Testis (tissue), 3 donors: ENCODE data around the gene RGL3. TPM values are rescaled to one million over a fixed set of nuclear protein-coding genes. Genes with fewer than 3 reads are reported as not detected.

Source experiments
- DNase-seq: peaks from one replicate; pipeline ENCODE4 v3.0.0-alpha.2; 2019
- H3K27ac ChIP-seq, 2 donors: fragments of 200-600 bp; sonication (generic); one replicate each; pipeline ENCODE4 v1.5.1; 2019
- H3K27me3 ChIP-seq: fragments of 200-600 bp; sonication (generic); one replicate; pipeline ENCODE4 v1.5.1; 2019
- H3K36me3 ChIP-seq: fragments of 200-600 bp; sonication (generic); one replicate; pipeline ENCODE4 v1.5.1; 2017; ENCODE audit warnings: low read depth; ENCODE audit errors: missing control alignments
- H3K4me1 ChIP-seq: fragments of 200-600 bp; sonication (generic); one replicate; pipeline ENCODE4 v1.5.1; 2019
- H3K4me3 ChIP-seq, 2 donors: fragments of 200-600 bp; sonication (generic); one replicate each; pipeline ENCODE4 v1.5.1; 2017 to 2019
- H3K9me3 ChIP-seq: fragments of 200-600 bp; sonication (generic); one replicate; pipeline ENCODE4 v1.5.1; 2017
- POLR2A ChIP-seq: fragments of 450-650 bp; IDR thresholded peaks from one replicate; pipeline ENCODE4 v1.6.1; 2017; ENCODE audit warnings: antibody characterized with exemption, mild to moderate bottlenecking, moderate library complexity
- WGBS, 2 donors: methylation state at CpG; one replicate each; pipeline ENCODE4 v1.1.5; 2018; 5-methylcytosine and 5-hydroxymethylcytosine counted together
- intact Hi-C: fragments of 100-400 bp; cut with DNase I; formaldehyde crosslinking; loops from one replicate; pipeline ENCODE4 v1.15.1; 2023; ENCODE audit warnings: low total_unique reads
- polyA plus RNA-seq: library from polyadenylated mRNA; stranded (reverse); fragments of 350-450 nt; fragmentation: Illumina TruSeq; extraction: RNeasy Lipid Tissue Mini Kit (QIAGEN cat#74804); gene quantifications from one replicate; pipeline ENCODE4 v1.2.3, GENCODE V29; 2014; ENCODE audit warnings: low read depth, low replicate concordance; ENCODE audit not compliant: insufficient read depth
- total RNA-seq, 2 donors: library from RNA; depleted of rRNA; stranded (reverse); fragments of >200 nt; gene quantifications; one replicate each; pipeline ENCODE4 v1.2.3, GENCODE V29; 2016
- TF ChIP-seq, protein P1 (sequence below), 3 experiments: fragments of 450-650 bp in 2 of 3; fragments of 200-600 bp in 1 of 3; sonication (generic) in 1 of 3; IDR thresholded peaks; one replicate each; pipeline ENCODE4 v1.5.1; 2016 to 2019; ENCODE audit warnings: antibody characterized with exemption in 3 of 3, mild to moderate bottlenecking in 2 of 3, moderate library complexity in 1 of 3

Gene RGL3
- total and polyA plus RNA-seq, 3 donors from 2014 or later = 3.1 to 5.5 (median 3.6) TPM

DNA sequence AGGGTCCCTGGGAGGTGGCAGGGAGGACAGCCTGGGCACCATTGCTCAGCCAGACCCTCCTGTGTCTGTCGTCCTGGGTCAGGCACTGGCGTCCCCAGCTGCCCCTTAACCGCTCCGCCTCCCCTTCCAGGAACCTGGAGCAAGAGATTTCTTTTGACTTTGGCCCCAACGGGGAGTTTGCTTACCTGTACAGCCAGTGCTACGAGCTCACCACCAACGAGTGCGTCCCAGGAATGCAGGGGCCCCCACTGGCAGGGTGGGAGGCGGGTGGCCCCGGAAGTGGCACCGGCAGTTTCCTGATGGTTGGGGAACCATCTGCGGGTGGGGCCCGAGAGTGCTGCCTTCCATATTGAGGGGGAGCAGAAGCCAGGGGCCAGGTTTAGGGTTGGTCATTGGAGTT, 29.3 kb upstream of the RGL3 start:
- WGBS, 2 donors = 79 to 89% methylated on average over 8 to 13 of the region's 13 CpGs
- Histone ChIP-seq H3K27ac (no peak overlapping the region), H3K4me3 (no peak overlapping the region), H3K36me3 (no peaks in the 10 kb centered on the region), H3K4me1 (no peaks in the 10 kb centered on the region), H3K9me3 (no peaks in the 10 kb centered on the region), H3K27me3 (no peaks in the 10 kb centered on the region)
- no peak for DNase-seq
- TF ChIP-seq, protein P1, sequence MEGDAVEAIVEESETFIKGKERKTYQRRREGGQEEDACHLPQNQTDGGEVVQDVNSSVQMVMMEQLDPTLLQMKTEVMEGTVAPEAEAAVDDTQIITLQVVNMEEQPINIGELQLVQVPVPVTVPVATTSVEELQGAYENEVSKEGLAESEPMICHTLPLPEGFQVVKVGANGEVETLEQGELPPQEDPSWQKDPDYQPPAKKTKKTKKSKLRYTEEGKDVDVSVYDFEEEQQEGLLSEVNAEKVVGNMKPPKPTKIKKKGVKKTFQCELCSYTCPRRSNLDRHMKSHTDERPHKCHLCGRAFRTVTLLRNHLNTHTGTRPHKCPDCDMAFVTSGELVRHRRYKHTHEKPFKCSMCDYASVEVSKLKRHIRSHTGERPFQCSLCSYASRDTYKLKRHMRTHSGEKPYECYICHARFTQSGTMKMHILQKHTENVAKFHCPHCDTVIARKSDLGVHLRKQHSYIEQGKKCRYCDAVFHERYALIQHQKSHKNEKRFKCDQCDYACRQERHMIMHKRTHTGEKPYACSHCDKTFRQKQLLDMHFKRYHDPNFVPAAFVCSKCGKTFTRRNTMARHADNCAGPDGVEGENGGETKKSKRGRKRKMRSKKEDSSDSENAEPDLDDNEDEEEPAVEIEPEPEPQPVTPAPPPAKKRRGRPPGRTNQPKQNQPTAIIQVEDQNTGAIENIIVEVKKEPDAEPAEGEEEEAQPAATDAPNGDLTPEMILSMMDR (IDR thresholded peaks at IDR 0.05) = no peak
- no peak for TF ChIP-seq POLR2A
- intact Hi-C loops = loop anchor here (10.0 kb wide), 1 partner anchor 154 kb away; the partner anchor contains the start of gene TSPAN16

DNA sequence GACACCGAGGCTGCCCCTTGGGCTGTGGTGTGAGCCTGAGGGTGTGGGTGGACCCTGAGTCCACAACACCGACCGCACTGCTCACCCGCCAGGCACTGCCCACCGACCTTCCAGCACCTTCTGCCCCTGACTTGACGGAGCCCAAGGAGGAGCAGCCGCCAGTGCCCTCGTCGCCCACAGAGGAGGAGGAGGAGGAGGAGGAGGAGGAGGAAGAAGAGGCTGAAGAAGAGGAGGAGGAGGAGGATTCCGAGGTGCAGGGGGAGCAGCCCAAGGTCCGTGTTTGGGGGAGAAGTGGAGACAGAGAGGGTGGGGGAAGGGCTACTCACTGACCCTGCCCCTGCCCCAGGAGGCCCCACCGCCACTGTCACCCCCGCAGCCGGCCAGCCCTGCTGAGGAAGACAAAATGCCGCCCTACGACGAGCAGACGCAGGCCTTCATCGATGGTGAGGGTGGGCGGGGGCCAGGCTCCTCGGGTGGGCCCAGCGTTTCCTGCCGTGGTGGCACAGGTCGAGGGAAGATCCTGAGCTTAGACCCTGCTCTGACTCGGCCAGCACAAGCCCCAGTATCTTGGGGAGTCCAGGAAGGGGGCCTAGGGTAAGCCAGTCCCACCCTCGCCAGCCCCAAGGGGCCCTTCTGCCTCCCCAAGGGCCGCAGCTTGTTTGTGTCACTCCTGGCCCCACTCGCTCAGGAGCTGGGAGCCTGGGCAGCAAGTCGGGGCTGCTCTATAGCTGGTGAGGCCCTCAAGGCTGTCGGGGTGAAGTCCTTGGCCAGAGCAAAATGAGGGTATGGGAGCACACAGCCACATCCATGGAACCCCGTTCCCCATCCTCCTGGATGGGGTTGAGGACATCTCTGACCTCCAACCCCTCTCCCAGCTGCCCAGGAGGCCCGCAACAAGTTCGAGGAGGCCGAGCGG, 28.5 kb upstream of the RGL3 start:
- intact Hi-C loops = loop anchor here (10.0 kb wide), 1 partner anchor 153 kb away; the partner anchor contains the start of gene TSPAN16
- no peak for TF ChIP-seq POLR2A
- TF ChIP-seq, protein P1 (IDR thresholded peaks at IDR 0.05) = no peak
- 82 to 89% methylated on average over 26 to 33 of the region's 35 CpGs for WGBS, 2 donors

DNA sequence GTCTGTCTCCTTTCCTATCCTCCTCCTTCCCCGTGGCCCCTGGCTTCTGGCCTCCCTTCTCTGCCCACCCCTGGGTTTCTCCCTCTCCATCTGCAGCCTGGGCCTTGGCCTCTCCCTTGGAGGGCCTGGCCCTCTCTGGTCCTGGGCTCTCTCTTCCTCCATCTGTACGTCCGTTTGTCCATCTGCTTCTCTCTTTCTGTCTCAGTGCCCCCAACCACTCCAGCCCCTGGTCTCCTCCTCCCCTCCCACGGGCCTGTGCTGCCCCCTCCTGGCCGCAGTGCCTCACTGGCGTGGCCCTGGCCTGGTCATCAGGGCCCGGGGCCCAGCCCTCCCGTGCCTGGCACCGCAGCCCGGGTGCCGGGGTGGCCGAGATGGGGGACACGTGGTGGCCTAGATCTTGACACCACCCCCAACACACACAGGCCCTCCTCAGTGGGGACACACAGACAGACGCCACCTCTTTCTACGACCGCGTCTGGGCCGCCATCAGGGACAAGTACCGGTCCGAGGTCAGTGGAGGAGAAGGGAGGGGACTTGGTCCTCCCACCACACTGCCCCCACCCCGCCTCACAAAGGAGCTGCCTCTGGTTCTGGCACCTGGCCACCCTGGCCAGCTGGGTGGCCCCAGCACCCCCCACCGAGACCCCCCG, 27.7 kb upstream of the RGL3 start:
- WGBS, 2 donors = 69% methylated on average over 14 to 18 of the region's 23 CpGs
- intact Hi-C loops = loop anchor here (10.0 kb wide), 1 partner anchor 152 kb away; the partner anchor contains the start of gene TSPAN16
- Histone ChIP-seq H3K27ac (no peak overlapping the region), H3K9me3 (no peaks in the 10 kb centered on the region), H3K4me3 (no peak overlapping the region), H3K4me1 (no peaks in the 10 kb centered on the region), H3K27me3 (no peaks in the 10 kb centered on the region), H3K36me3 (no peaks in the 10 kb centered on the region)
- TF ChIP-seq, protein P1 (IDR thresholded peaks at IDR 0.05) = peak; percentile 60 to 68 (median 63)
- TF ChIP-seq POLR2A = no peak
- DNase-seq = no peak

More for the DNA sequence above, 28.5 kb upstream of the RGL3 start:
- no peaks in the 10 kb centered on the region for H3K4me1 ChIP-seq
- H3K27me3 ChIP-seq = no peaks in the 10 kb centered on the region
- H3K36me3 ChIP-seq = no peaks in the 10 kb centered on the region
- H3K9me3 ChIP-seq = no peaks in the 10 kb centered on the region
- H3K27ac ChIP-seq = no peak overlapping the region
- no peak overlapping the region for H3K4me3 ChIP-seq
- DNase-seq = no peak

DNA sequence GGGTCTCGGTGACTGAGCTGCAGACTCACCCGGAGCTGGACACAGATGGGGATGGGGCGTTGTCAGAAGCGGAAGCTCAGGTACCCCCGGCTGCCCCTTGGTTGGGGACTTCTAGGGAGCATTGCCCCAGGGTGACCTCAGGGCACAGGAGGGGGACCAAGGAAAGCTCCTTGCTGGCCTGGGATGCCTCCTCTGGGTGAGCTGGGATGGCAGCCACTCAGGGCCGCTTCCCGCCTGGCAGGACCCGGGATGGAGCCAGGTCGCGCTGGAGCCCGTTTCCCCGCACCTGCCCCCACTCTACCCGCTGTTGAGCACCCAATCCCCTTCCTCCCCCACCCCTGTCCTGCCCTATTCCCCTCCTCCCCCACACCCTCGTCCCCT, 27.1 kb upstream of the RGL3 start:
- no peak for DNase-seq
- Histone ChIP-seq H3K9me3 (no peaks in the 10 kb centered on the region), H3K4me3 (no peak overlapping the region), H3K36me3 (no peaks in the 10 kb centered on the region), H3K4me1 (no peaks in the 10 kb centered on the region), H3K27me3 (no peaks in the 10 kb centered on the region), H3K27ac (no peak overlapping the region)
- intact Hi-C loops = loop anchor here (10.0 kb wide), 1 partner anchor 151 kb away; the partner anchor contains the start of gene TSPAN16
- TF ChIP-seq, protein P1 (IDR thresholded peaks at IDR 0.05) = no peak
- TF ChIP-seq POLR2A = no peak
- 82 to 83% methylated on average over 6 to 12 of the region's 14 CpGs for WGBS, 2 donors
